ENCODE data around the gene SPEM3. TPM values are rescaled to one million over a fixed set of nuclear protein-coding genes. Genes with fewer than 3 reads are reported as not detected.
A peak's percentile ranks its signal among the peaks of the same experiment; 100 is the strongest.
"Not testable (repeated sequence)": the region's sequence is repeated elsewhere in the genome, so short reads cannot be mapped to it uniquely, and the experiment has no call there.

SPEM3 gene
- total RNA-seq, 1 donor from 2014 or later, result not detected

GRCh38 chr17:7468804-7469389 lies 40.2 kb downstream of the SPEM3 start:
- no peak for DNase-seq (ENCODE audit: low read depth)

- not testable (repeated sequence) for DNase-seq (ENCODE audit: low read depth)
These were observed 41.2 kb downstream of the SPEM3 start for GRCh38 chr17:7469843-7470242.

GRCh38 chr17:7470457-7470973 lies 41.9 kb downstream of the SPEM3 start:
- not testable (repeated sequence) for DNase-seq (ENCODE audit: low read depth)

GRCh38 chr17:7471729-7472128 lies 43.1 kb downstream of the SPEM3 start:
- no peak for DNase-seq (ENCODE audit: low read depth)

GRCh38 chr17:7474767-7475166 lies 46.1 kb downstream of the SPEM3 start:
- not testable (repeated sequence) for DNase-seq (ENCODE audit: low read depth)

GRCh38 chr17:7475764-7476422 lies 47.2 kb downstream of the SPEM3 start:
- peak; percentile 53 for DNase-seq (ENCODE audit: low read depth)

GRCh38 chr17:7476494-7476893 lies 47.8 kb downstream of the SPEM3 start:
- no peak for DNase-seq (ENCODE audit: low read depth)

- no peak for DNase-seq (ENCODE audit: low read depth)
These were observed 48.3 kb downstream of the SPEM3 start for GRCh38 chr17:7476951-7477350.

- DNase-seq (ENCODE audit: low read depth), result peak; percentile 95
These were observed 49.0 kb downstream of the SPEM3 start for GRCh38 chr17:7477392-7478275.

- peak; percentile 68 for DNase-seq (ENCODE audit: low read depth)
These were observed 49.9 kb downstream of the SPEM3 start for GRCh38 chr17:7478276-7479212.

- peak; percentile 59 for DNase-seq (ENCODE audit: low read depth)
These were observed 50.8 kb downstream of the SPEM3 start, which contains the start of gene ZBTB4 for GRCh38 chr17:7479213-7480088. Gene ZBTB4, minus strand, starts transcription at chr17:7479631. Its CDS starts 12,830 bp downstream, at chr17:7466801.

- peak; percentile 31 for DNase-seq (ENCODE audit: low read depth)
These were observed 51.4 kb downstream of the SPEM3 start for GRCh38 chr17:7480089-7480384.

GRCh38 chr17:7481275-7481674 lies 52.6 kb downstream of the SPEM3 start, which contains the start of gene SLC35G6:
Gene SLC35G6, plus strand, starts transcription at chr17:7481446. Its CDS starts 71 bp downstream, at chr17:7481517.
- DNase-seq (ENCODE audit: low read depth), result not testable (repeated sequence)

GRCh38 chr17:7481842-7482741 lies 53.4 kb downstream of the SPEM3 start:
- DNase-seq (ENCODE audit: low read depth), result not testable (repeated sequence)

Data from myocyte (in vitro differentiated cells).